Measurements from ENCODE around the gene CHST10.
A peak's percentile ranks its signal among the peaks of the same experiment; 100 is the strongest.

Gene CHST10

DNA sequence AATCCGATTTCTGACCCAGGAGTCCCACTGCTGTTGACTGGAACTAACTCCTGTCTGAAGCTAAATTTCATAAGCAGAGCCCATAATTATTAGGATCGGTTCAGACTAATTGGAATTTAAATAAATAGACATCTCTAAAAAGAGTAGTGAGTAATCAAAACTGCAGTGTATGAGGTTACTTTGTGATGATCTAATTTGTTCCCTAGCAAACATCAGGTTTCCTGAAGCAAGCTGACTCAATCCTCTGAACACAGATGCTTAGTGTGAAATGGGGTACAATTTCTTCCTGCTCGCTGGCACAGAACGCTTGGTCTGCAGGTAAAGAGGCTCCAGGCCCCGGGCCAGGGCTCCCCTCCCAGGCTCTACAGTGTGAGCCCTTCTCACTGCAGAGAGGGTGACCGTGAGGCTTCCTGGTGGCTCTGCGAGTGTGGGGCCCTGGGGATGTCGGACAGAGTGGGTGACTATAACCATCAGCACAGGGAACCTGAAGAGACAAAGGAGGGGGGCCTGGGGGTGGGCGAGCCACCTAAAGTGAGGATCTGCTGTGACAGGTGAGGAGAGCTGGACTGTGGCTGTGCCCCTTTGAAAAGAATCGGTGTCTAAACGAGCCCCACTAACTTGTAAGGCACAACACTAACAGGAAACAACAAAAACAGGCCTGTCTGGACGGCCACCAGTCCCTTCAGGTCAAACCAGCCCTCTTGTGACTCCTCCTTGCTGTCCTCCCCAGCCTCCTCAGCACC lies 20.2 kb downstream of the CHST10 start:
- DNase-seq (ENCODE audit: low read depth) = peak; percentile 43
- TF ChIP-seq, protein P1, sequence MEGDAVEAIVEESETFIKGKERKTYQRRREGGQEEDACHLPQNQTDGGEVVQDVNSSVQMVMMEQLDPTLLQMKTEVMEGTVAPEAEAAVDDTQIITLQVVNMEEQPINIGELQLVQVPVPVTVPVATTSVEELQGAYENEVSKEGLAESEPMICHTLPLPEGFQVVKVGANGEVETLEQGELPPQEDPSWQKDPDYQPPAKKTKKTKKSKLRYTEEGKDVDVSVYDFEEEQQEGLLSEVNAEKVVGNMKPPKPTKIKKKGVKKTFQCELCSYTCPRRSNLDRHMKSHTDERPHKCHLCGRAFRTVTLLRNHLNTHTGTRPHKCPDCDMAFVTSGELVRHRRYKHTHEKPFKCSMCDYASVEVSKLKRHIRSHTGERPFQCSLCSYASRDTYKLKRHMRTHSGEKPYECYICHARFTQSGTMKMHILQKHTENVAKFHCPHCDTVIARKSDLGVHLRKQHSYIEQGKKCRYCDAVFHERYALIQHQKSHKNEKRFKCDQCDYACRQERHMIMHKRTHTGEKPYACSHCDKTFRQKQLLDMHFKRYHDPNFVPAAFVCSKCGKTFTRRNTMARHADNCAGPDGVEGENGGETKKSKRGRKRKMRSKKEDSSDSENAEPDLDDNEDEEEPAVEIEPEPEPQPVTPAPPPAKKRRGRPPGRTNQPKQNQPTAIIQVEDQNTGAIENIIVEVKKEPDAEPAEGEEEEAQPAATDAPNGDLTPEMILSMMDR (conservative IDR thresholded peaks at IDR 0.05; ENCODE audit: control insufficient read depth, insufficient read depth, low read depth, low read length) = no peak
- no peak overlapping the region for H3K4me3 ChIP-seq (ENCODE audit: control insufficient read depth, low read depth, low read length)

DNA sequence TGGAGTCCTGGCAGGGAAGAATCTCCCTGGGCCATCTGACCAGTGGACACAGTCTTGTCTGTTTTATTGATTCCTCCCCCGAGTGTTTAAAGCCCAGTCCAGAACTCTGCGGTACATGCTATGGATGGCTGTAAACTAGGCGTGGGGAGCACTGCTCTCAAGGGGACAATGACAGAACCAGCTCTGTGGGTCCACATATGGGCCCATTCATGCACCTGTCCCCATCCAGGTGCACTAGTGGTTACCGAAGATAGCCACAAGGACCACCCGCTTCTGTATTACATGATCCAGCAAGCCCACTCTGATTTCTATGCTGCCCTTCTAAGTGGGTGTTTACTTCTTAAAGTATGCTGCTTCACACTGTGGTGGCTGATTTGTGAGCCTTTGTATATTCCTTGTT lies 21.0 kb downstream of the CHST10 start:
- no peak overlapping the region for H3K4me3 ChIP-seq (ENCODE audit: control insufficient read depth, low read depth, low read length)
- TF ChIP-seq, protein P1 (conservative IDR thresholded peaks at IDR 0.05; ENCODE audit: control insufficient read depth, insufficient read depth, low read depth, low read length) = no peak
- no peak for DNase-seq (ENCODE audit: low read depth)

DNA sequence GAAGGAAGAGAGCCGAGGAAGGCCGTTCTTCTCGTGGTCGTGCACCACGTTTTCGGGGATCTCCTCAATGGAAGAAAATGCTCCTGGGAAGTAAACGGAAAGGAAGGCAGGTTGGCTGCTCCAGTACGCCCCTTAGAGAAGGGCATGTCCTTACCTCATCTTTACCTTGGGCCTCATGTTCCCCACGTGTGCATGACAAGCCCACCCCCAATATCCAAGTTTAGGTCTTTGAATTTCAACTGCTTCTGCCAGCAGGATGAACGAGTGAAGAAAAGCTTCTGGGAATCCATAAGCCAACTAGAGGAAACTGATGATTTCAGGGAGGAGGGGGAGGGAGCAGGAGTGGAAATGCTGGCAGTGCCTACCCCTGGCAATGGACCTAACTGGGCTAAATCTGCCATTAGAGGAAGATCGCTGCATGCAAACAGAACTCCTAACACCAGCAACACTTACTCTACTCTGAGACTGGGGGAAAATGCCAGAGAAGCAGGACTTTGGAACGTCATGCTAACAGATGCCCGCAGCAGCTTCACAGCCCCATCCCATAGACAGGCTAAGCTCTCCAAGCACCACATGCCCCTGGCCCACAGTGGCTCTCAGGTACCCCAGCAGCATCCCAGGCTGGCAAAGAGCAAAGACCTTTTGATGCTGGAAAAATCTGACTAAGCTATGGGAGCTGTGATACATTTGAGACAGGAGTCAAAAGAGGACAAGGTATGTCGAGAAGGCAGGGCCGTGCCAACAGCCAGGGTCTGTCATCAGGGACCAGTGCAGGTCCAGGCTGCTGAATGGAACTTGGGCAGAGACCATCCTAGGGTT lies 21.7 kb downstream of the CHST10 start:
- TF ChIP-seq, protein P1 (conservative IDR thresholded peaks at IDR 0.05; ENCODE audit: control insufficient read depth, insufficient read depth, low read depth, low read length) = no peak
- no peak for DNase-seq (ENCODE audit: low read depth)
- no peak overlapping the region for H3K4me3 ChIP-seq (ENCODE audit: control insufficient read depth, low read depth, low read length)

DNA sequence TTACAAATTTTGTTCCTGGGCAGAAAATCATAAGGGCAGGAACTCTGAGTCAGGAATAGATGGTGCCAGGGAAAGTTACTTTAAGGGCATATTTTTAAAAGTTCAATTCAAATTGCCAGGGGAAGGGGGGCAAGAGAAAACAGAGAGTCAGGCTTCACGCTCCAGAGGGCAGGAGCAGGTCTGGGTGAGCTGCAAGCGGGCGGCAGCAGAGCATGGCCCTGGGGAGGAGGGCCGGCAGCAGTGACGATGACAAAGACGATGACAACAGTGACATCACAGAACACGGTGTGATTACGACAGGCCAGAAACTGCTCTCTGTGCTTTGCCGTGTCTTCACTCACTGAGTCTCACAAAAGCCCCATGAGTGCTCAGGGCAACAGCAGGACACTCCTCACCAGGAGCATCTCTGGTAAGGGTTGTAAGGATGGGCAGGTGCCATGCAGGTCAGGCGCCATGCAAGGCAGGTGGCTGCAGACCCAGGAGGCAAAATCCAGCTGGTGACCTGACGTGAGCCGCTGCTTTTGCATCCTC lies 23.3 kb downstream of the CHST10 start:
- DNase-seq (ENCODE audit: low read depth) = no peak
- TF ChIP-seq, protein P1 (conservative IDR thresholded peaks at IDR 0.05; ENCODE audit: control insufficient read depth, insufficient read depth, low read depth, low read length) = no peak
- no peak overlapping the region for H3K4me3 ChIP-seq (ENCODE audit: control insufficient read depth, low read depth, low read length)

DNA sequence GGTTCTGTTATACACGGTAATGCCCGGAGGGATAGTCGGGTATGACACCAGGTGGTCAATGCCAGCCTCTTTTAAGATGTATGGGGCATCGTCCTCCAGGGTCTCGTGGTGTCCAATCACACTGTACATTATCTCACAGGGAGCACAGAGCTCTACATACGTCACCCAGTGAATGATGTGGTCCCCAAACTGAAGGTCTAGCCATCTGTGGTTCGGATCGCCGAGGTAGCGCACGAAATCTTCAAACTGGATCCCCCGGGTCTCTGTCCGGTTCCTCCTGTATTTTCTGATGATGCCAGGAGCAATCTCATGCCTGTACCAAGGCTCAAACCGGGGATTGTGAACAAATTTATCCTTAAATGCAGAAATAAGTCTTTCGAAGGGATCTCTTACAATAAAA lies 24.1 kb downstream of the CHST10 start:
- no peak overlapping the region for H3K4me3 ChIP-seq (ENCODE audit: control insufficient read depth, low read depth, low read length)
- no peak for DNase-seq (ENCODE audit: low read depth)
- TF ChIP-seq, protein P1 (conservative IDR thresholded peaks at IDR 0.05; ENCODE audit: control insufficient read depth, insufficient read depth, low read depth, low read length) = no peak

DNA sequence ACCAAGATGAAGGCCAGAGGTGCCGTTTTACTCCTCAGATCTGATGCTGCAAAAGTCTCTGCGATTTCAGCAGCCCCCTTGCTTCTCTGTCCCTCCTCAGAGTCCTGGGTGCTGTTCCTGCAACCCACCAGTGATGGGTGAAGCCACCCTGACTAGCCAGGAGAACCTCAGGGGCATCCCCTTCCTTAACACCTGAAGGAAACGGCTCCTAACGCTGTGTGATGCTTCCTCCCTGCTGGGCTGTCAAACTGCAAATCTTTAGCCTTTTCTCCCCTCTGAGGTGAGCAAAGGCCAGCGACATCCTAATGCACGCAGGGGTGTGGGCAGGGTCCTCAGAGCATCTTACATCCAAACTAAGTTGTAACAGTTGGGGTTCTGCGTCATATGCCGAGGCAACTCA lies 24.8 kb downstream of the CHST10 start:
- TF ChIP-seq, protein P1 (conservative IDR thresholded peaks at IDR 0.05; ENCODE audit: control insufficient read depth, insufficient read depth, low read depth, low read length) = no peak
- no peak for DNase-seq (ENCODE audit: low read depth)
- no peak overlapping the region for H3K4me3 ChIP-seq (ENCODE audit: control insufficient read depth, low read depth, low read length)
